Spleen (tissue), 11 donors: ENCODE results near the gene RPTOR. TPM values are rescaled to one million over a fixed set of nuclear protein-coding genes. Genes with fewer than 3 reads are reported as not detected.
A peak's percentile ranks its signal among the peaks of the same experiment; 100 is the strongest.

ENCODE experiments used
- DNase-seq: peaks from one replicate; pipeline ENCODE4 v3.0.0-alpha.2; 2020
- H3K27ac ChIP-seq, 8 donors: fragments of 200-600 bp; sonication (generic) in 7 of 8; 1 replicate in 4 of 8; 2 replicates in 4 of 8; pipeline versions ENCODE4 v1.5.0 to v1.8.0; 2016 to 2021; ENCODE audit warnings: inconsistent platforms in 4 of 8, mild to moderate bottlenecking in 4 of 8, moderate library complexity in 1 of 8
- H3K27me3 ChIP-seq, 7 donors: fragments of 200-600 bp; sonication (generic) in 6 of 7; replicated peaks in 1 of 7; 1 replicate in 4 of 7; 2 replicates in 3 of 7; pipeline versions ENCODE4 v1.5.0 to v1.8.0; 2016 to 2021; ENCODE audit warnings: inconsistent platforms in 3 of 7, mild to moderate bottlenecking in 1 of 7
- H3K36me3 ChIP-seq, 6 donors: fragments of 200-600 bp; sonication (generic) in 5 of 6; 1 replicate in 4 of 6; 2 replicates in 2 of 6; pipeline versions ENCODE4 v1.5.0 to v1.8.0; 2016 to 2021; ENCODE audit warnings: inconsistent platforms in 2 of 6
- H3K4me1 ChIP-seq, 6 donors: fragments of 200-600 bp; sonication (generic) in 5 of 6; 1 replicate in 3 of 6; 2 replicates in 3 of 6; pipeline versions ENCODE4 v1.5.0 to v1.8.0; 2016 to 2021; ENCODE audit warnings: inconsistent platforms in 3 of 6
- H3K4me3 ChIP-seq, 8 donors: fragments of 200-600 bp; sonication (generic) in 7 of 8; 1 replicate in 4 of 8; 2 replicates in 4 of 8; pipeline versions ENCODE4 v1.5.0 to v1.8.0; 2016 to 2021; ENCODE audit warnings: inconsistent platforms in 4 of 8, mild to moderate bottlenecking in 4 of 8, moderate library complexity in 2 of 8
- H3K9me3 ChIP-seq, 8 donors: fragments of 200-600 bp; sonication (generic) in 7 of 8; 1 replicate in 4 of 8; 2 replicates in 4 of 8; pipeline versions ENCODE4 v1.5.0 to v1.8.0; 2016 to 2021; ENCODE audit warnings: inconsistent platforms in 4 of 8
- CTCF ChIP-seq, 11 experiments: fragments of 200-600 bp in 7 of 11; fragments of 450-650 bp in 4 of 11; sonication (generic) in 4 of 11; IDR thresholded peaks in 8 of 11; conservative IDR thresholded peaks in 3 of 11; 1 replicate in 7 of 11; 2 replicates in 4 of 11; pipeline versions ENCODE4 v1.4.0 to v1.8.0; 2016 to 2021; ENCODE audit warnings: antibody characterized with exemption in 11 of 11, inconsistent platforms in 4 of 11, mild to moderate bottlenecking in 1 of 11
- POLR2A ChIP-seq, 3 donors: fragments of 450-650 bp; IDR thresholded peaks; one replicate each; pipeline ENCODE4 v1.5.1; 2017; ENCODE audit warnings: antibody characterized with exemption in 3 of 3, mild to moderate bottlenecking in 1 of 3
- POLR2AphosphoS5 ChIP-seq, 3 donors: sonication (generic); formaldehyde crosslinking; IDR thresholded peaks; one replicate each; pipeline ENCODE4 v1.5.1; 2017; ENCODE audit warnings: antibody characterized with exemption in 3 of 3
- WGBS, 5 donors: extraction: QIAGEN DNeasy Blood & Tissue Kit in 3 of 5; methylation state at CpG; one replicate each; pipeline versions ENCODE4 v1.1.5 to v1.1.7; 2013 to 2018; 5-methylcytosine and 5-hydroxymethylcytosine counted together
- intact Hi-C: fragments of 100-400 bp; cut with DNase I; formaldehyde crosslinking; loops from one replicate; pipeline ENCODE4 v1.15.0; 2023; ENCODE audit warnings: low total_unique reads
- polyA plus RNA-seq, 3 donors: library from polyadenylated mRNA; stranded (reverse); fragments of 200-250 nt; gene quantifications; one replicate each; pipeline ENCODE4 v1.2.1, GENCODE V29; 2013
- total RNA-seq, 7 donors: library from RNA; depleted of rRNA in 3 of 7; stranded (reverse); fragments of >200 nt in 3 of 7; fragmentation: NEBNext Ultra II Directional in 4 of 7; extraction: Animal tissue kit (Norgen Biotek cat#: 25700) in 4 of 7; gene quantifications; one replicate each; pipeline versions ENCODE4 v1.1.0 to v1.2.1, GENCODE V29; 2016 to 2021
- donor health status: healthy with polysubstance abuse.
- donor health status: DM: no; HTN: no; CAD: no; lungs with moderate emphysema.
- donor health status: DM: no; HTN: no; CAD: no.
- donor health status: Bipolar disorder and iron deficiency.
- donor health status: healthy.
- donor health status: DM: no; HTN: no; CAD: no.
- donor health status: DM: yes; HTN: yes; CAD: no.

Gene RPTOR
- total and polyA plus RNA-seq, 10 donors, result 3.1 to 61.2 (median 40.7) TPM

- H3K4me3 ChIP-seq, result no peak overlapping the region
- peaks cover 0 to 20% (median 0%) of the 10 kb centered on the region in 6 donors for H3K36me3 ChIP-seq
- DNase-seq, result no peak
- no peak for TF ChIP-seq CTCF (IDR thresholded peaks at IDR 0.05 in 8 of 11, conservative IDR thresholded peaks at IDR 0.05 in 3 of 11)
- peak in 1 of 3 donors; percentile 9 for TF ChIP-seq POLR2AphosphoS5 (IDR thresholded peaks at IDR 0.05)
- H3K9me3 ChIP-seq, result no peaks in the 10 kb centered on the region
- H3K4me1 ChIP-seq, result peaks cover 0 to 47% (median 19%) of the 10 kb centered on the region in 6 donors
- WGBS, 5 donors, result 84 to 90% (median 85%) methylated on average over 42 of the region's 42 CpGs
- intact Hi-C loops, result no loop called here
- H3K27ac ChIP-seq, result no peak overlapping the region
- H3K27me3 ChIP-seq, result no peaks in the 10 kb centered on the region
Observed at GRCh38 chr17:80726558-80727408, 182.1 kb downstream of the RPTOR start.

- intact Hi-C loops, result no loop called here
- TF ChIP-seq POLR2AphosphoS5 (IDR thresholded peaks at IDR 0.05), result no peak
- H3K36me3 ChIP-seq, result peaks cover 0 to 26% (median 0%) of the 10 kb centered on the region in 6 donors
- 87 to 94% (median 91%) methylated on average over 12 to 13 of the region's 13 CpGs for WGBS, 5 donors
- H3K27ac ChIP-seq, result no peak overlapping the region
- no peaks in the 10 kb centered on the region for H3K27me3 ChIP-seq
- H3K9me3 ChIP-seq, result no peaks in the 10 kb centered on the region
- no peak overlapping the region for H3K4me3 ChIP-seq
- no peak for DNase-seq
- H3K4me1 ChIP-seq, result peaks cover 0 to 41% (median 17%) of the 10 kb centered on the region in 6 donors
Observed at GRCh38 chr17:80727409-80727755, 182.7 kb downstream of the RPTOR start.

GRCh38 chr17:80729016-80729415, 184.4 kb downstream of the RPTOR start:
- no peaks in the 10 kb centered on the region for H3K9me3 ChIP-seq
- no peak overlapping the region for H3K4me3 ChIP-seq
- TF ChIP-seq POLR2A (IDR thresholded peaks at IDR 0.05), result no peak
- TF ChIP-seq CTCF (IDR thresholded peaks at IDR 0.05 in 8 of 11, conservative IDR thresholded peaks at IDR 0.05 in 3 of 11), result no peak
- TF ChIP-seq POLR2AphosphoS5 (IDR thresholded peaks at IDR 0.05), result no peak
- H3K27me3 ChIP-seq, result no peaks in the 10 kb centered on the region
- no peak overlapping the region for H3K27ac ChIP-seq
- DNase-seq, result no peak
- intact Hi-C loops, result no loop called here
- H3K4me1 ChIP-seq, result peaks cover 0 to 37% (median 17%) of the 10 kb centered on the region in 6 donors
- H3K36me3 ChIP-seq, result peaks cover 0 to 28% (median 0%) of the 10 kb centered on the region in 6 donors
- WGBS, 5 donors, result 81 to 88% (median 84%) methylated on average over 7 of the region's 7 CpGs

GRCh38 chr17:80729761-80730160, 185.1 kb downstream of the RPTOR start:
- no peaks in the 10 kb centered on the region for H3K9me3 ChIP-seq
- no peak overlapping the region for H3K4me3 ChIP-seq
- DNase-seq, result no peak
- peaks cover 0 to 31% (median 17%) of the 10 kb centered on the region in 6 donors for H3K4me1 ChIP-seq
- H3K27ac ChIP-seq, result no peak overlapping the region
- WGBS, 5 donors, result 79 to 94% (median 86%) methylated on average over 10 of the region's 10 CpGs
- no peaks in the 10 kb centered on the region for H3K27me3 ChIP-seq
- H3K36me3 ChIP-seq, result peaks cover 0 to 35% (median 0%) of the 10 kb centered on the region in 6 donors
- TF ChIP-seq POLR2AphosphoS5 (IDR thresholded peaks at IDR 0.05) (no peak), POLR2A (IDR thresholded peaks at IDR 0.05) (no peak), CTCF (IDR thresholded peaks at IDR 0.05 in 8 of 11, conservative IDR thresholded peaks at IDR 0.05 in 3 of 11) (no peak)
- intact Hi-C loops, result no loop called here
